OCI-LY7 (cell line): Measurements from ENCODE around the gene TSPAN17.

Experiments
- CTCF ChIP-seq: fragments of 200-600 bp; sonication (generic); conservative IDR thresholded peaks from 2 replicates; pipeline ENCODE4 v1.5.1; 2014; ENCODE audit warnings: mild to moderate bottlenecking, antibody characterized with exemption, low read length, moderate library complexity, mixed read lengths
- EZH2phosphoT487 ChIP-seq: fragments of 200-600 bp; sonication (generic); IDR thresholded peaks from 2 replicates; pipeline ENCODE4 v1.6.1; 2018; ENCODE audit warnings: low read depth, borderline replicate concordance, mild to moderate bottlenecking, mixed run types, antibody characterized with exemption, low read length, moderate library complexity, mixed read lengths

- TF ChIP-seq CTCF (no peak), EZH2phosphoT487 (no peak)
Observed at GRCh38 chr5:176671399-176671798, 24.1 kb downstream of the TSPAN17 start.
